Epithelial cell of proximal tubule (primary cell): ENCODE data around the gene BASP1. TPM values are rescaled to one million over a fixed set of nuclear protein-coding genes. Genes with fewer than 3 reads are reported as not detected.

ENCODE experiments used
- DNase-seq: peaks from one replicate; pipeline ENCODE4 v3.0.0-alpha.2; 2011; ENCODE audit warnings: low read depth
- H3K4me3 ChIP-seq: 2 replicates; pipeline ENCODE4 v1.5.1; 2011; ENCODE audit warnings: low read depth, mild to moderate bottlenecking, low read length
- total RNA-seq: library from RNA; depleted of rRNA; stranded (reverse); fragments of >200 nt; gene quantifications from 2 replicates; pipeline ENCODE4 v1.2.3, GENCODE V29; 2015
- TF ChIP-seq, protein P1 (sequence below): conservative IDR thresholded peaks from 2 replicates; pipeline ENCODE4 v1.5.1; 2012; ENCODE audit warnings: low read depth, mild to moderate bottlenecking, low read length

BASP1 gene
- total RNA-seq, 1 donor from 2014 or later: 135 TPM

DNA sequence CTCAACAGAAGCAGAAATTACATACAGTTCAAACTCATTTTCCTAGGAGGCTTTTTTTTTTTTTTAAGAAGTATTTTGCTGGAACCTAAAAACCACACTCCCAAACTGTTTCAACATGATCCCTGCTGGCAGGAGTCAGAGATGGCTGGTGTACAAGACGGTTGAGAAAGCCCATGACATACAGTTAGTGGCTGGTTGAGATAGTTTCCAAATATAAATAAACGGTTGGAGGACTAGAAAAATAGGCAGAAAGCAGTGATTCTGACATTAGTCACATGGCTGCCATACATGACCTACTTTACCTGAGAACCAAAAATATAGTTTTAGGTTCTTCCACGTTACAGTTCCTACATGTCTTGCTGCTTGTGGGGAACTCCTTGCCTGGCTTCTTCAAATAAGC, 31.7 kb upstream of the BASP1 start:
- DNase-seq: no peak
- TF ChIP-seq, protein P1, sequence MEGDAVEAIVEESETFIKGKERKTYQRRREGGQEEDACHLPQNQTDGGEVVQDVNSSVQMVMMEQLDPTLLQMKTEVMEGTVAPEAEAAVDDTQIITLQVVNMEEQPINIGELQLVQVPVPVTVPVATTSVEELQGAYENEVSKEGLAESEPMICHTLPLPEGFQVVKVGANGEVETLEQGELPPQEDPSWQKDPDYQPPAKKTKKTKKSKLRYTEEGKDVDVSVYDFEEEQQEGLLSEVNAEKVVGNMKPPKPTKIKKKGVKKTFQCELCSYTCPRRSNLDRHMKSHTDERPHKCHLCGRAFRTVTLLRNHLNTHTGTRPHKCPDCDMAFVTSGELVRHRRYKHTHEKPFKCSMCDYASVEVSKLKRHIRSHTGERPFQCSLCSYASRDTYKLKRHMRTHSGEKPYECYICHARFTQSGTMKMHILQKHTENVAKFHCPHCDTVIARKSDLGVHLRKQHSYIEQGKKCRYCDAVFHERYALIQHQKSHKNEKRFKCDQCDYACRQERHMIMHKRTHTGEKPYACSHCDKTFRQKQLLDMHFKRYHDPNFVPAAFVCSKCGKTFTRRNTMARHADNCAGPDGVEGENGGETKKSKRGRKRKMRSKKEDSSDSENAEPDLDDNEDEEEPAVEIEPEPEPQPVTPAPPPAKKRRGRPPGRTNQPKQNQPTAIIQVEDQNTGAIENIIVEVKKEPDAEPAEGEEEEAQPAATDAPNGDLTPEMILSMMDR: no peak
- H3K4me3 ChIP-seq: no peak overlapping the region

DNA sequence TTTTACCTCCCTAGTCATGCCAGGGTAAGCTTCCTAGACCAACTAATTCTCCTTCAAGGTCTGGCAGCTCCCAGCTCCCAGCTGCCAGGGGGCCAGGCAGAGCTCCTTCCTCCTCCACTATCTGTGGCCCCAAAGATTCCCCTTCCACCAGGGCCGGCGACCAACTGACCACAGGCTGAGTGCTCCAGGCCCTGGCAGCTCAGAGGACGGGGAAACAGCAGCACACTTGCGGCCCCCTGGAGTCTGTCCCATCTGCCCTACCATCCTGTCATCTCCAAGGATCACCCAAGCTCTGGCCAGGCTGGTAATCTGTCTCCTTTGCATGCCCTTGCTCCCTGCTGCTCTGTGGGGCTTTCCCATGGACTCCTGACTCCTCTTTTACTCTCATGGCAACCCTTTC, 31.2 kb upstream of the BASP1 start:
- no peak overlapping the region for H3K4me3 ChIP-seq
- DNase-seq: no peak
- TF ChIP-seq, protein P1: no peak

DNA sequence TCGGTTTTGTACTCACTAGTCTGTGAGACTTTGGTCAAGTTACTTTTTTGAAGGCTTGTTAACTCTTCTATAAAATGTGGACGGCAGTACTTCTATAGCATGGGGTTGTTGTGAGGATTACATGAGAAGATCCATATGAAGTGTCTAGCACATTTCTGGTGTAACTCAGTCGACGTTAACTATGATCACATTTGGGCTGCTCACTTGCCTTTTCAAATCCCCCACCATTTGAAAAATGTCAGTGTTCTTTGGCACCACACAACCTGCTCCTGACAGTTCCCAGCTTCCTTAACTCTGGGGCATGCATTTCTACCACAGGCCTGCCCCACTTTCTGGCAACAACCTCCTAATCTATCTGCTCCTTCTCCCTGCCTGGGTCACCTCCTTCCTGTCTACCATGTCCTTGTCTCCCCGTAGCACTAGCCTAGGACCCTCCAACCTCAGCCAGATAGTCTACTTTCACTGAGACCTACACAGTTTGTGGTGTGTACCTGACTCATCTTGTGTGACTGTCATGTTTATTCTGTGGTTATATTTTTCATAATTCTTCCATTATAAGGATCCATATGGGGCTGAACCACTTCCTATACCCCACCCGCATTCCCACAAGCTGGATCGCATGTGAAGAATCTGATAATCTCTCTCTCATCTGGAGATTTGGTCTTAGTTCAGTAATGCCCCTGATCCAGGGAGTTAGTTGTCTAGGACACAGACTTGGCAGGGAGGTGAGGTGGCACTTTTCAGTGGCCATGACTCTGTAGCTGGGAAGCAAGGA, 30.2 kb upstream of the BASP1 start:
- no peak overlapping the region for H3K4me3 ChIP-seq
- no peak for DNase-seq
- TF ChIP-seq, protein P1: no peak

DNA sequence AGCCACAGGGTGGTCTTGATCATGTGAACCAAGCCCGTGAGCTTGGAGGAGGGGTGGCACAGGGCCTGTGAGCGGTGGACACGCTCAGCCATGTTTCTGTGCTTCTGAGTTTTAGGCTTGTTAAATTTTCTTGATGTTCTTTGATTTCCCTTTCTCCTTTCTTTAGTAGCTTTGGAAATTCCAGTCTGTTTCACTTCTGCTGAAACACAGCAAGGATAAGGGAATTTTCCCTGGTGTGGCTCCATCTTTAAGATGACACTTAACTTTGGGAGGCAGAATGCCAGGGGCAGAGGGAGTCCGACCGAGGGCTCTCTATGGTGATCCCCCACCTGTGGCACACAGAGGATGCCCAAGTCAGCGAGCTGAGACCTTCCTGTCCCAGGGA, 29.7 kb upstream of the BASP1 start:
- TF ChIP-seq, protein P1: no peak
- no peak overlapping the region for H3K4me3 ChIP-seq
- no peak for DNase-seq

DNA sequence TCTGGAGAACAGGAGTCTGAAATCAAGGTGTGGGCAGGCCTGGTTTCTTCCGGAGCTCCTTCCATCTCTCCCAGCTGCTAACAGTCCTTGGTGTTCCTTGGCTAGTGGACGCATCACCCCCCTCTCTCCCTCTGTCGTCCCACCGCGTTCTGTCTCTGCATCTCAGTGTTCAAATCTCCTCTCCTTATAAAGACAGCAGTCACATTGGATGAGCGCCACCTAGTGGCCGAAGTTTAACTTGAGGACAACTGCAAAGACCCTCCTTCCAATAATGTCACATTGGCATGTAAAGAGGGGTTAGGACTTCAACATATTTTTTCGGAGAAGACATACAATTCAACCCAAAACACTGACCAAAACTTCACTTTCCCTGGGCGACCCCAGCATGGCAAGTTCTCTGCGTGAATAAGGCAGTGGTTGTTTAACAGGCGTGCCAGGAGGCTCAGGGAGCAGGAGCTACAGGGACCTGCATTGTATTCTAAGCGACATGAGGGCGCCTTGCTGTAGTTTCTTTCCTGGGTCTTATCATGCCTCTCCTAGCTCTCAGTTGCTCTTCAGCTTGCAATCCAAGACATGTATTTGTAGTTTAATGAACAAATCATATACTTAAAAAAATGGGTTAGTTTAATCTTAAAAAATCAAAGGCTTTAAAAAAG, 27.9 kb upstream of the BASP1 start:
- H3K4me3 ChIP-seq: no peak overlapping the region
- TF ChIP-seq, protein P1: peak; percentile 81

DNA sequence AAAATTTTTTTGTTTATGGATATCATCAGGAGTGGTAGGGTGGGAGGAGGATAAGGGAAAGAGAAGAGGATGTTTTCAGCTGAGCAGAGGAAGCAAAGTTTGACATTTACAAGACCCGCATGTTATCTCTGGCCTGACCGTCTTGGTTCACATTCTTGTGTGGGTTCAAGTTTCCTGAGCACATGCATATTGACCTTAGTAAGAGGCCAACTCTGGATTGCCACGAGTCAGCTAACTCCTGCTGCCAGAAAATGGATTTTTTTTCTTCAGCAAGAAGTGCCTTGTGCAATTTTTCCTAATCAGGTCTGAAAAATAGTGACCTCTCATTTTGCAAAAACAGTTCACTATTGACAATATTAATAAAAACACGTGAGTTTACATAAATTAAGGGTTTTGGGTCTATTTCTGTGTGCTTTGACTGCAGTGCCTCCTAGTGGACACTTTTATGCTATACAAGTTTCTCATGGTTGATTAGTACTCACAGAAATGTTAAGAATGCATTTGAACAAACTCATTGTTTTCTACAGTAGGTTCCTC, 27.1 kb upstream of the BASP1 start:
- DNase-seq: peak; percentile 45
- H3K4me3 ChIP-seq: no peak overlapping the region
- TF ChIP-seq, protein P1: peak; percentile 88

More for the DNA sequence above, 27.9 kb upstream of the BASP1 start:
- no peak for DNase-seq
